GM19324 (cell line): Measurements from ENCODE around the gene PAH.
A peak's percentile ranks its signal among the peaks of the same experiment; 100 is the strongest.

Source experiments
- ATAC-seq: cut with Tn5 transposase; IDR thresholded peaks from one replicate; pipeline ENCODE4 v1.9.1; 2021; ENCODE audit warnings: mild to moderate bottlenecking, moderate library complexity; ENCODE audit not compliant: unreplicated experiment, low FRiP score

The PAH gene

GRCh38 chr12:102917026-102917787 lies at the start of gene PAH:
PAH (minus strand) TSS chr12:102917244; CDS start chr12:102917130, 114 bp downstream.
- ATAC-seq = no peak

GRCh38 chr12:102966200-102966863 lies 49.3 kb upstream of the PAH start:
- ATAC-seq = no peak

DNA sequence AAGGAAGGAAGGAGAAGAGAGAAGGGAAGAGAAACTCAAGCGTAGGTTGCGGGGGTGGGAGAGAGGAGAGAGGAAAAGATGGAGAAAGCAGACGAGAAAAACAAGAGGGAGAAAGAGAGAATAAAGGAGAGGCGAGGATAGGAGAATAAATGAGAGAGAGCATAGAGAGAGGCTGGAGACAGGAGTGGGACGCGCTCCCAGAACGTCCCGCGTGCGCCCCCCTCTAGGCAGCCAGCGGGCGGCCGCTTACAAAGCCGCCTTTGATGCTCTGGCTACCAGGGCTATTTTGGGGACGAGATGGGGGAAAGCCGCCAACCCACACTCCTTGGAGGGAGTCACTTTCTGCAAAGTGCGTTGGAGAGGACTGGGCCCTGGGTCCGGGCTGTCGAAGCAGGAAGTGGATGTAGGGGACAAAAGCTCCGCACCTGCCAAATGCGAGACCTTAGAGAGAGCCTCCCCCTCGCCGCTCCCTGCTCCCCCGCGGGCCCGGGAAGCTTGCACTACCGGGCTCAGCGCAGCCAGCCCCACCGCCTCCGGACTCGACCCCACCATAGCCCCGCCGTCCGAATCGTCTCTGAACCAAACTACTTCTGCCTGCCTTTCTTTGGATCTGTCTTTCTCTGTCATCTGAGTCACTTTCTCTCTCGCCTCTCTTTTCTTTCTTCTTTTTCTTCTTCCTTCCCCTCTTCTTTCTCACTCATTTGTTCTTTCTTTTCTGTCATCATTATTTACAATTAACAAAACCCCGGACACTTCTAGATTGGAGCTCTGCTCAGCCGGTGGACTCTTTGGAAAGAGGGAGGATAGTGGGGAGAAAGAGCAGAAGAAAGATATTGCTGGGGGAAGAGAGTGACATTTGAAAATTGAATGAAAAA lies 48.5 kb upstream of the PAH start:
- ATAC-seq = no peak

- ATAC-seq = no peak
These were observed 47.8 kb upstream of the PAH start for GRCh38 chr12:102964872-102965271.

- ATAC-seq = no peak
These were observed 46.8 kb upstream of the PAH start for GRCh38 chr12:102963796-102964195.

DNA sequence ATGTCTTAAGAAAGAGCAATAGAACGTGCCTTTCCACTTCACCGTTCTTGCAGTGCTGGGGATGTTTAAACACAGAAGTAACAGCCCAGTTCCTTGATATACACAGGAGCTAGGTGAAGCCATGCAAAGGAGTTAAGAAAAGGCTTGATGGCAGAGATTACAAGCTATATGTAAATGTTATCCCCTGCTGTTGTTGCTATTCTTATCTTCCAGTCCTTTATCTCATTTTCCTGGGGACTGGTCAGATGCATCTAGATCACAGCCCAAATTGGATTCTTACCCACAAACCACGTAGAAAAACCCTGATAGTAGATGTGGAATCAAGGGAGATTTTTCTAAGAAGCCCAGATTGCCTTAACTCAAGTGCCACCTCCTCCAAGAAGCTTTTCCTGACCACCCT lies 45.9 kb upstream of the PAH start:
- no peak for ATAC-seq

DNA sequence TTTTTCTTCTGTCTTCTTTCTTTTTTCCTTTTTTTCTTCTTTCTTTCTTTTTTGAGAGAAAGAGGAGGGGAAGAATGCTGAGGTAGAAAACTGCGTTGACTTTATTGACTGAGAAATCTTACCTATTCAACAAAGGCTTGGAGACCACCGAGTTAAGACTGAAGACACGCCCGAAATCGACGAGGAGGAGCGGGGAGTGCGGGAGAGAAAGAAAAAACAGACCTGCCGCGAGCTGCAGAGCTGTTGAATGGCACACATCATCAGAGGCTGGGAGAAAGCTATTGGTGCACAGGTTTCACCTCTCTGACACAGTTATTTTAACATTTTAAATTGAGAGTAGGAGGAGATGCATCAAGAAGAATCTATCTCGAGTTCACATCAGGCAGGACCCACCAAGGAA lies 45.5 kb upstream of the PAH start:
- ATAC-seq = no peak

- no peak for ATAC-seq
These were observed 44.4 kb upstream of the PAH start for GRCh38 chr12:102961466-102961855.

DNA sequence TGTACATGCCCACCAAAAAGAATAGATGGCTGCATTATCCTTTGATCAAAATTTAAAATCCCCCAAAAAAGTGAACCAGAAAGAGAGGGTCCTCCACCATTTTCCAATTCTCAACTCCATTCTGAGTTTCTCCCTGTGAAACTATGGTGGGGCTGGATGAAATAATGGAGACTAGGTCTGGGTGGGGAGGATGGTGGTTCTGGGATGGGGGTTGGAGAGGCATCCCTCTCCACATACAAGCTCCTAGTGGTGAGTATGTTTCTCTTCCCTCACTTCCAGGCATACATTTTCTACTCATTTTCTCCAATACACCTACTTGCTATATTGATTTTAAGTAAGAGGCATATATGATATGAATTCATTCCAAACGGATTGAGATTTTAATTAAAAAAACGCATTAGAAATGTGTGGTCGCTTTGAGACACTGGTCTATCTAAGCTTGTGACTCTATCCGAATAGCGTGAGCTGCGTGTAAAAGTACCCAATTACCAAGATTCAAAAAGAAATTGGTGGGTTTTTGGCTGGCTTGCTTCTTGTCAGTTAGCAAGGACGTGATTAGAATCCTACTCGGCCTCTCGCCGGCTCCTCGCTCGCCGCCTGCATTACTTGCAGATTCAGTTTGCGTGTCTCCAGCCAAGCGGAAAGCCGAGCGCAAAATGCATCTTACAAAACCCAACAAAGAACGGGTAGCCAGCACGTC lies 43.9 kb upstream of the PAH start:
- no peak for ATAC-seq

- ATAC-seq = no peak
These were observed 42.3 kb upstream of the PAH start for GRCh38 chr12:102959391-102959790.

DNA sequence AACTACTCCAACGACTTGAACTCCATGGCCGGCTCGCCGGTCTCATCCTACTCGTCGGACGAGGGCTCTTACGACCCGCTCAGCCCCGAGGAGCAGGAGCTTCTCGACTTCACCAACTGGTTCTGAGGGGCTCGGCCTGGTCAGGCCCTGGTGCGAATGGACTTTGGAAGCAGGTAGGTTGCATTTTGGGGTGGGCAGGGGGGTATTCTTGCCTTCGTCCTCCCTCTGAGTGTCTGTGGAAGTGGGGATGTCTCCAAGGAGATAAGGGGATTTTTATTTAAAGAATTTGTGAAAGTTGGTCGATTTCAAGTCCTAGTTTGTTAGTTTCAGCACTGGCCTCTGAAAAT lies 41.8 kb upstream of the PAH start:
- ATAC-seq = peak; percentile 11

DNA sequence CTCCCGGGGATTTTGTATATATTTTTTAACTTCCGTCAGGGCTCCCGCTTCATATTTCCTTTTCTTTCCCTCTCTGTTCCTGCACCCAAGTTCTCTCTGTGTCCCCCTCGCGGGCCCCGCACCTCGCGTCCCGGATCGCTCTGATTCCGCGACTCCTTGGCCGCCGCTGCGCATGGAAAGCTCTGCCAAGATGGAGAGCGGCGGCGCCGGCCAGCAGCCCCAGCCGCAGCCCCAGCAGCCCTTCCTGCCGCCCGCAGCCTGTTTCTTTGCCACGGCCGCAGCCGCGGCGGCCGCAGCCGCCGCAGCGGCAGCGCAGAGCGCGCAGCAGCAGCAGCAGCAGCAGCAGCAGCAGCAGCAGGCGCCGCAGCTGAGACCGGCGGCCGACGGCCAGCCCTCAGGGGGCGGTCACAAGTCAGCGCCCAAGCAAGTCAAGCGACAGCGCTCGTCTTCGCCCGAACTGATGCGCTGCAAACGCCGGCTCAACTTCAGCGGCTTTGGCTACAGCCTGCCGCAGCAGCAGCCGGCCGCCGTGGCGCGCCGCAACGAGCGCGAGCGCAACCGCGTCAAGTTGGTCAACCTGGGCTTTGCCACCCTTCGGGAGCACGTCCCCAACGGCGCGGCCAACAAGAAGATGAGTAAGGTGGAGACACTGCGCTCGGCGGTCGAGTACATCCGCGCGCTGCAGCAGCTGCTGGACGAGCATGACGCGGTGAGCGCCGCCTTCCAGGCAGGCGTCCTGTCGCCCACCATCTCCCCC lies 41.2 kb upstream of the PAH start:
- ATAC-seq = peak; percentile 80

DNA sequence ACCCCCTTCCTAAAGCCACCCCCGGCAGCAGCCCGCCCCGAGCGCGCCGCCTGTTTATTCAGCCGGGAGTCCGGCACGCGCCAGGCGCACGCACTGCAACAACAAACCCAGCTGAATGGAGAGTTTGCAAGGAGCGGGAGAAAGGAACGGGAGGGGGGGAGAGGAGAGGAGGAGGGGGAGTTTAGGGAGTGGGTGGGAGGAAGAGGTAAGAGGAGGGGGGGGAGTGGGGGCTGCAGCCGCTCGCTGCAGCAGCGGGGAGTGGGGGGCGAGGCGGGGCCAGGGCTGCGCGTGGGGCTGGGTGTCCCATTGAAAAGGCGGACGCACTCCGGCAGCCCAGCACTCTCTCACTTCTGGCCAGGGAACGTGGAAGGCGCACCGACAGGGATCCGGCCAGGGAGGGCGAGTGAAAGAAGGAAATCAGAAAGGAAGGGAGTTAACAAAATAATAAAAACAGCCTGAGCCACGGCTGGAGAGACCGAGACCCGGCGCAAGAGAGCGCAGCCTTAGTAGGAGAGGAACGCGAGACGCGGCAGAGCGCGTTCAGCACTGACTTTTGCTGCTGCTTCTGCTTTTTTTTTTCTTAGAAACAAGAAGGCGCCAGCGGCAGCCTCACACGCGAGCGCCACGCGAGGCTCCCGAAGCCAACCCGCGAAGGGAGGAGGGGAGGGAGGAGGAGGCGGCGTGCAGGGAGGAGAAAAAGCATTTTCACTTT lies 40.5 kb upstream of the PAH start, which contains the start of gene ASCL1:
TSS of gene ASCL1 (plus strand) at position 336 of the 712 bp plus-strand sequence. CDS start 571 bp downstream, outside the sequence.
- ATAC-seq = peak; percentile 32

DNA sequence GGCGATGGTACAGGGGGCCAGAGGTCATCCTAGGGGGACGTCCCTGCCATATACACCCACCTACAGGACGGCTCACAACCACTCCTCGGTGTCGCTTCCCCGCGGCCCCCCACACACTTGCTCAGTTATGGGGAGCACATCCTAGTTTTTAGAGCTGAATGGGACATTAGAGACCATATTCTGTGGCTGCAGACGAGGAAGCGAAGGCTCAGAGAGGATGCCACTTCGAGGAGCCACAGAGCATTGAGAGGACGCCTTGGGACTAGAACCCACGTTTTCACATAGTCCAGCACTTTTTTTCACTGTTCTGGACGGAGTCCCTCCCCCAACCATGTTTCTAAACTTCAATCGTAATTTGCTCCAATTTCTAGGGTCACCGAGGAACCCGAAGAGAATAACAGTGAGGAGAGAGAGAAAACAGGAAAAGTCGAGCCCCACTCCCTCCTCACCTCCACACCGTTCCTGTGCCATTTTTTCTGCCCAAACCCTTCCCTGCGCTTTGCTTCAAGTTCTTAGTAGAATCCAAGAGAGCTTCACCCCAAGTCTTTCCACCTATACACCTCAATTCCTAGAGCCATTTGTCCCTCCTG lies 39.8 kb upstream of the PAH start:
- no peak for ATAC-seq

- ATAC-seq = no peak
These were observed 39.1 kb upstream of the PAH start for GRCh38 chr12:102955926-102956737.

DNA sequence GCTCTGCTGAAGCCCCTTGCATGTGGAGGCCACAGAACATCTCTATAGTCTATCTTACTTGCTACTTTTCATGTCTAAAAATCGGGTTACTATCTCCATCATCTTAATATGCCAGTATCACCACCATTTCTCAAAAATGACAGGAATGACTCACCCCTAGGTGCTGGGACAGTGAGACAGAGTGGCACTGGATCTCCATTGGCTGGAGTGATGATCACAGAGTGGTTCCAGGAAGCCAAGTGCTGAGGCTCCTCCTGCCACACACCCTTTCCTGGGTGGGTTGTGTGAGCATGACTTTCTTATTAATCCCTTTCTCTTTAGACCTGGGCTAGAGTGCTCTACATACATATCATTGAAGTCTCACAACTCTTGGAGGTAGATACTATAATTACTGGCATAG lies 37.1 kb upstream of the PAH start:
- no peak for ATAC-seq

DNA sequence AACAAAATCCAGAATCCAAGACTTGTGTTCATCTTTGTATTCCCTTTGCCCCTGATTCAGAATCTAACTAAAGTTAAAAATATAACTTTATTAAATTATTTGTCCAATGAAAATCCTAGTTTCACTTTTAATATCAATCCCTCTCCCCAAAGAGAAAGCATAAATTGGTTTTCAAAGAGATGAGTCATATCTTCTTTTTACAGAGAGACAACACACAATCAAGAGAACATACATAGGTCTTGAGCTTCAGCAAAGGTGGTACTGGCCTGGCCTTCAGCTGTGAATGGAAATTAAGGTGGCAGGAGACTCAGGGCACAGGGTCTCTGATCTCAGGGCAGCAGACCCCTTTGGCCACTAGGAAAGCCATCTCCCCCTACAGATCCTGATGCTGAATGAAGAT lies 36.2 kb upstream of the PAH start:
- no peak for ATAC-seq

- no peak for ATAC-seq
These were observed 34.8 kb upstream of the PAH start for GRCh38 chr12:102951841-102952240.
